GM21381 (cell line): ENCODE measurements around the gene MYO15A.

Experiments used
- ATAC-seq: cut with Tn5 transposase; IDR thresholded peaks from one replicate; pipeline ENCODE4 v1.9.1; 2021; ENCODE audit warnings: mild to moderate bottlenecking, moderate library complexity; ENCODE audit not compliant: unreplicated experiment

Gene MYO15A

DNA sequence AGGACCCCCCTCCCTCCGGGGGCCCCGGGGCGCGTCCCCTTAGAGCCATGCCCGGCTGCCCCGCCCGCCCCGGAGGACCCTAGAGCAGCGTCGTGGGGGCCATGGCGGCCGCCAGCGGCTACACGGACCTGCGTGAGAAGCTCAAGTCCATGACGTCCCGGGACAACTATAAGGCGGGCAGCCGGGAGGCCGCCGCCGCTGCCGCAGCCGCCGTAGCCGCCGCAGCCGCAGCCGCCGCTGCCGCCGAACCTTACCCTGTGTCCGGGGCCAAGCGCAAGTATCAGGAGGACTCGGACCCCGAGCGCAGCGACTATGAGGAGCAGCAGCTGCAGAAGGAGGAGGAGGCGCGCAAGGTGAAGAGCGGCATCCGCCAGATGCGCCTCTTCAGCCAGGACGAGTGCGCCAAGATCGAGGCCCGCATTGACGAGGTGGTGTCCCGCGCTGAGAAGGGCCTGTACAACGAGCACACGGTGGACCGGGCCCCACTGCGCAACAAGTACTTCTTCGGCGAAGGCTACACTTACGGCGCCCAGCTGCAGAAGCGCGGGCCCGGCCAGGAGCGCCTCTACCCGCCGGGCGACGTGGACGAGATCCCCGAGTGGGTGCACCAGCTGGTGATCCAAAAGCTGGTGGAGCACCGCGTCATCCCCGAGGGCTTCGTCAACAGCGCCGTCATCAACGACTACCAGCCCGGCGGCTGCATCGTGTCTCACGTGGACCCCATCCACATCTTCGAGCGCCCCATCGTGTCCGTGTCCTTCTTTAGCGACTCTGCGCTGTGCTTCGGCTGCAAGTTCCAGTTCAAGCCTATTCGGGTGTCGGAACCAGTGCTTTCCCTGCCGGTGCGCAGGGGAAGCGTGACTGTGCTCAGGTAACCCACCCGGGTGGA lies 75.8 kb downstream of the MYO15A start:
- ATAC-seq = peak; percentile 3

DNA sequence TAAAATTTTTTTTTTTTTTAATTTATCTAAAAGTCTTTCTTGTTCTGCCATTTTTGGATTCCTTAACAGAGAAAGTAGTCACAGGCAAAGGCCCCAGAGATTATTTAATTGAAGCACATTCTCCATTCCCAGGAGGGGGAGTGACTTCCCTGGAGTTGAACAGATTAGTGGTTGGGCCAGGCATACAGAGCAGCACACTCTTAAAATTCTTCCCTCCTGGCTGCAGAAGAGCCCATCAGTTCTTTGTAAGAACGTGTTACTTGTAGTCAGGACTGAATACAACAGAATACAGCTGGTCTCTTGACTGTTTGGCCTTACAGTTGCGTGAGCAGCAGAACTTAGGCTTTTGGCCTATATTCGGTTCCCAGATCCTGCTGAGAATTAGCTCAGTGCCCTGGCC lies 76.8 kb downstream of the MYO15A start:
- no peak for ATAC-seq

GRCh38 chr17:18185832-18186626 lies 77.5 kb downstream of the MYO15A start:
- ATAC-seq = no peak

DNA sequence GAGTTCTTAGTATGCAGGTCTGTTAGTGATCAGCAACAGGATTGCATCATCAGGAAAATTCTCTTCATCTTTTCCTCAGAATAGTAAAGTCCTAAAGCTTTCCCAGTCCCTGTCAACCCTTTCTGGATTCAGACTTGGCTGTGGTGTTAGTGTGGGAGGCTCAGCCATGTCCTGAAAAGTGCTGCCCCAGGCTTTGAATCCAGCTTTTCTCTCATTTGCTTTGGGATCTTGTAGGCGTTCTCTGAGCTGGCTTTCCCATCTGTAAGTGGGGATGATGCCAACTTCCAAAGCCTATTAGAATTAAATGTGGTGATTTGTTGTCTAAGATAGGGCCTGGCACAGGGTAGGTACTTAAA lies 78.0 kb downstream of the MYO15A start:
- ATAC-seq = no peak

- no peak for ATAC-seq
These were observed 78.7 kb downstream of the MYO15A start for GRCh38 chr17:18187226-18187625.

GRCh38 chr17:18187821-18188761 lies 79.5 kb downstream of the MYO15A start:
- ATAC-seq = no peak

DNA sequence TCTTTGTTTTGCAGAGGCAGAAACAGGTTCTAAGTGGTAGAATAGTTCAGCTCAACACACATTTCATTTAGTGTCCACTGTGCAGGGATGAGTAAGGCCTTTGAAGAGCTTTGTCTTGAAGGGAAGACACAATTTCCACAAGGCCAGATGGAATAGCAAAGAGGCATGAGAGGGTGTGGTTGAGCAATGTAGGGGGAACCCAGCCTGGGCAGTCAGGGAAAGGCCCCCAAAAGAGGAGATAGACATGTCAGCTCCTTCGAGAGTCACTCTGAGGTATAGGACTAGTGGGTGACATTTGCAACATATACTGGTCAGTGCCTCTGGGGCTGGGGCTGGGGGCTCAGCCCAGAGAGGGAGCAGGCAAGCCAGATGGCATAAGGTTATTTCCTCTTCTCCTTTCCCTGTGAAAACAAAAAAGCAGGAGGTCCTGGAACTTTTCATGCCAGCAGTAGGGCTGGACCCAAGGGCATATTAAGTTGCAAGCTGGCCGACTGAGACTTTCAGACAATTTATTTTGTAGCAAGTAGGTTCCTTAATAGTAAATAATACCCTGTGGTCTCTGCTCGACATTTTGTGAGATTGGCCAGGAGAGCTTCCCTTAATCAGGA lies 82.2 kb downstream of the MYO15A start:
- ATAC-seq = no peak

DNA sequence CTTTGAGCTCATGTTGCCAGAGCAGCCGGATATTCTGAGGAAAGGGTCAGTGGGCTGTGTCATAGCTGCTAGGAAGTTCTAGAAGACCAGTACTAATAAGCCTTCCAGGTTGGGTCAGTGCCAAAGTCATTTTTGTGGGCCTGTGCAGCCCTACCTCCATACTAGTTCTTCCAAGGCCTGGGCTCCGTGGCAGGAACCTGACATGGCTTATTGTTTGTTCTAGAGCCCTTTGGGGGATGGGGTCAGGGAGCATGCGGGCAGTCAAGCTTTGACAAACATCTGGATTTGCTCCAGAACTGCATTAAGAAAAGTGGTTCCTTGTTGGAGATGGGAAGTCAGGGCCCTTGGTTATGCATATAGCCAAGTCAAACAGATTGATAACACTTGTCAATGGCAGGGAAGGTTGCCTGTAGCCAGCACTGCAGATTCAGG lies 82.7 kb downstream of the MYO15A start:
- ATAC-seq = no peak

- no peak for ATAC-seq
These were observed 83.4 kb downstream of the MYO15A start for GRCh38 chr17:18191967-18192366.

GRCh38 chr17:18194394-18194793 lies 85.8 kb downstream of the MYO15A start:
- no peak for ATAC-seq

GRCh38 chr17:18194804-18195203 lies 86.2 kb downstream of the MYO15A start:
- no peak for ATAC-seq

GRCh38 chr17:18195246-18195645 lies 86.7 kb downstream of the MYO15A start:
- no peak for ATAC-seq

- ATAC-seq = no peak
These were observed 89.1 kb downstream of the MYO15A start for GRCh38 chr17:18197535-18198194.

GRCh38 chr17:18198530-18198929 lies 90.0 kb downstream of the MYO15A start:
- no peak for ATAC-seq

GRCh38 chr17:18201108-18201507 lies 92.6 kb downstream of the MYO15A start:
- no peak for ATAC-seq

GRCh38 chr17:18203308-18203707 lies 94.8 kb downstream of the MYO15A start:
- ATAC-seq = no peak

GRCh38 chr17:18205861-18206260 lies 97.3 kb downstream of the MYO15A start:
- ATAC-seq = no peak

- ATAC-seq = no peak
These were observed 98.4 kb downstream of the MYO15A start for GRCh38 chr17:18206962-18207361.

DNA sequence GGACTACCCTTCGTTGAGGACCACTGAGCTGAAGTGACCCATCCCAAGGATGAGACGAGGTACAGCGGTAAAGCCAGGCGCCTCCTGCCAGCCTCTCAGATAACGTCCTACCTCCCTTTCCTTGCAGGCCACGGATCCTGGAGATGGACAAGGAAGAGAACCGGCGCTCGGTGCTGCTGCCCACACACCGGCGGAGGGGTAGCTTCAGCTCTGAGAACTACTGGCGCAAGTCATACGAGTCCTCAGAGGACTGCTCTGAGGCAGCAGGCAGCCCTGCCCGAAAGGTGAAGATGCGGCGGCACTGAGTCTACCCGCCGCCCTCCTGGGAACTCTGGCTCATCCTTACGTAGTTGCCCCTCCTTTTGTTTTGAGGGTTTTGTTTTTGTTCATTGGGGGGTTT lies 99.5 kb downstream of the MYO15A start:
- ATAC-seq = no peak

DNA sequence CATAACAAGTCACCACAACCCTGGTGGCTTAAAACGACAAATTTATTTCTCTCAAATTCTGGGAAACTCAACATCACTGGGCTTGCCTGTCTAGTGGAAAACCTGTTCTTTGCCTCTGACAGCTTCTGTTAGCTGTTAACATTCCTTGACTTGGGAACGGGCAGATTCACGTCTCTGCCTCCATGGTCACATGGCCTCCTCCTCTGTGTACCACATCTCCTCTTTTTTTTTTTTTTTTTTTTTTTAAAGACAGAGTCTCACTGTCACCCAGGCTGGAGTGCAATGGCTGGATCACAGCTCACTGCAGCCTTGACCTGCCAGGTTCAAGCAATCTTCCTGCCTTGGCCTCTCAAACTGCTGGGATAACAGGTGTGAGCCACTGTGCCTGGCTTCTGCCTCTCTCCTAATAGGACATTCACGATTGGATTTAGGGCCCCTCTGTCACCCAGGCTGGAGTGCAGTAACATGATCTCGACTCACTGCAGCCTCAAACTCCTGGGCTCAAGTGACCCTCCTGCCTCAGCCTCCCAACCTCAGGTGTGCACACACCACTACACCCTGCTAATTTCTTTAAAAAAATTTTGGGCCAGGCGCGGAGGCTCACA lies 105.2 kb downstream of the MYO15A start:
- no peak for ATAC-seq
